ENCODE results near the gene CRPPA. TPM values are rescaled to one million over a fixed set of nuclear protein-coding genes. Genes with fewer than 3 reads are reported as not detected.

CRPPA gene
- total and polyA plus RNA-seq, 2 of the 4 experiments (the other 2 are of a cell fraction) = 0.67 to 1.3 TPM

DNA sequence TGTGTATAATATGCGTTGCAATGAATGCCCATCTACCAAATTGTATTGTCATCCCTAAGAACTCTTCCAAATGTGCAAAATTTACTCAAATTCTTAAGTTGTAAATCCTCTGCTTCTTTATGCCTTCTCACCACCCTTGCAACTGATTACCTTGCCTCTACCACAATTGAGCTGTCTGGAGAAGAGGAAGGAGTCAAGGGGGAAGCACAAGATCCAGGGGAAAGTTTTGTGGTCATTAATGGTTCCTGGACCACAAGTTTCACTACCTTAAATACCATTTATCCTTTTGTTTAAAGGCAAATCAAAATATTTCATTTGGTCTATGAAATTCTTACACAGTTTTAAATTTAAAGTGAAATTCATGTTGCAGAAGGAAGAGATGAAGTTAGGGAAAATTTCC is 16.7 kb downstream of the CRPPA start:
- no peaks in the 10 kb centered on the region for H3K4me1 ChIP-seq (ENCODE audit: control insufficient read depth, insufficient read depth, low read length)
- no peak overlapping the region for H2BK20ac ChIP-seq (ENCODE audit: low read depth, low read length)
- no peak overlapping the region for H4K5ac ChIP-seq (ENCODE audit: low read depth, low read length)
- intact Hi-C loops (cut with micrococcal nuclease) (no loop called here), dilution Hi-C loops (cut with HindIII; ENCODE audit: low sequenced_read_pairs, unreplicated experiment) (no loop called here), in situ Hi-C loops (cut with MboI; ENCODE audit: low sequenced_read_pairs) (no loop called here)
- H2AFZ ChIP-seq (replicated peaks; ENCODE audit: low read length, poor library complexity) = no peak overlapping the region
- ChIA-PET POLR2A (ENCODE audit: unreplicated experiment) (no interaction called here), CTCF (no interaction called here)
- no peaks in the 10 kb centered on the region for H3K36me3 ChIP-seq (ENCODE audit: control insufficient read depth, insufficient read depth, low read length)
- no peak overlapping the region for H3K9ac ChIP-seq (ENCODE audit: low read depth, low read length)
- H4K91ac ChIP-seq (ENCODE audit: insufficient read depth, low read depth, low read length) = no peak overlapping the region
- no peak overlapping the region for H3K4me2 ChIP-seq (ENCODE audit: low read depth, low read length)
- H2AK5ac ChIP-seq (ENCODE audit: low read depth, low read length) = no peak overlapping the region
- no peak overlapping the region for H3K4me3 ChIP-seq (ENCODE audit: insufficient read depth, low read depth, low read length)
- H3K23ac ChIP-seq (ENCODE audit: low read depth, low read length) = no peak overlapping the region
- H3K9me1 ChIP-seq (ENCODE audit: insufficient read depth, low read length) = 0 out of 2 replicates have a peak, but pooled peaks cover 3% of the 10 kb centered on the region
- no peak overlapping the region for H4K8ac ChIP-seq (ENCODE audit: low read depth in 2 of 2, low read length in 2 of 2)
- no TSS peak for BruUV-seq (replicated peaks)
- no peaks in the 10 kb centered on the region for H3K79me1 ChIP-seq (ENCODE audit: low read depth in 1 of 2, low read length in 2 of 2)
- DNase-seq = no peak
- peaks cover 3% of the 10 kb centered on the region for H3K9me3 ChIP-seq (ENCODE audit: control insufficient read depth, insufficient read depth, low read length)
- 0 out of 2 replicates have a peak, but pooled peaks cover 4% of the 10 kb centered on the region for H4K20me1 ChIP-seq (ENCODE audit: insufficient read depth, low read length)
- no peaks in the 10 kb centered on the region for H3K27me3 ChIP-seq (ENCODE audit: control insufficient read depth, insufficient read depth, low read length)
- no peak overlapping the region for H2BK120ac ChIP-seq (ENCODE audit: low read depth, low read length)
- no peak overlapping the region for H2BK15ac ChIP-seq (ENCODE audit: low read depth, low read length)
- TF ChIP-seq MAFK (IDR thresholded peaks at IDR 0.05; ENCODE audit: low read depth, low read length) (no peak), NFE2L2 (IDR thresholded peaks at IDR 0.05; ENCODE audit: low read depth, low read length) (no peak), RCOR1 (IDR thresholded peaks at IDR 0.05; ENCODE audit: insufficient replicate concordance, low read length) (no peak), FOS (IDR thresholded peaks at IDR 0.05; ENCODE audit: low read depth, low read length) (no peak), MXI1 (IDR thresholded peaks at IDR 0.05; ENCODE audit: borderline replicate concordance, low read depth, low read length) (no peak), BHLHE40 (IDR thresholded peaks at IDR 0.05; ENCODE audit: low read depth, low read length) (no peak), MAZ (IDR thresholded peaks at IDR 0.05; ENCODE audit: borderline replicate concordance, low read depth, low read length) (no peak), RAD21 (IDR thresholded peaks at IDR 0.05; ENCODE audit: low read length) (no peak), POLR2A (IDR thresholded peaks at IDR 0.05; ENCODE audit: low read depth, low read length) (no peak), CEBPB (IDR thresholded peaks at IDR 0.05; ENCODE audit: low read depth, low read length) (no peak), CHD1 (IDR thresholded peaks at IDR 0.05; ENCODE audit: low read depth, low read length) (no peak), RFX5 (IDR thresholded peaks at IDR 0.05; ENCODE audit: low read depth, low read length) (no peak), SMC3 (IDR thresholded peaks at IDR 0.05; ENCODE audit: low read depth, low read length) (no peak)
- TF ChIP-seq, protein P1, sequence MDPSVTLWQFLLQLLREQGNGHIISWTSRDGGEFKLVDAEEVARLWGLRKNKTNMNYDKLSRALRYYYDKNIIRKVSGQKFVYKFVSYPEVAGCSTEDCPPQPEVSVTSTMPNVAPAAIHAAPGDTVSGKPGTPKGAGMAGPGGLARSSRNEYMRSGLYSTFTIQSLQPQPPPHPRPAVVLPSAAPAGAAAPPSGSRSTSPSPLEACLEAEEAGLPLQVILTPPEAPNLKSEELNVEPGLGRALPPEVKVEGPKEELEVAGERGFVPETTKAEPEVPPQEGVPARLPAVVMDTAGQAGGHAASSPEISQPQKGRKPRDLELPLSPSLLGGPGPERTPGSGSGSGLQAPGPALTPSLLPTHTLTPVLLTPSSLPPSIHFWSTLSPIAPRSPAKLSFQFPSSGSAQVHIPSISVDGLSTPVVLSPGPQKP (IDR thresholded peaks at IDR 0.05; ENCODE audit: borderline replicate concordance, low read depth, low read length) = no peak
- TF ChIP-seq, protein P2, sequence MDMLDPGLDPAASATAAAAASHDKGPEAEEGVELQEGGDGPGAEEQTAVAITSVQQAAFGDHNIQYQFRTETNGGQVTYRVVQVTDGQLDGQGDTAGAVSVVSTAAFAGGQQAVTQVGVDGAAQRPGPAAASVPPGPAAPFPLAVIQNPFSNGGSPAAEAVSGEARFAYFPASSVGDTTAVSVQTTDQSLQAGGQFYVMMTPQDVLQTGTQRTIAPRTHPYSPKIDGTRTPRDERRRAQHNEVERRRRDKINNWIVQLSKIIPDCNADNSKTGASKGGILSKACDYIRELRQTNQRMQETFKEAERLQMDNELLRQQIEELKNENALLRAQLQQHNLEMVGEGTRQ (IDR thresholded peaks at IDR 0.05; ENCODE audit: low read depth, low read length) = no peak
- TF ChIP-seq, protein P3, sequence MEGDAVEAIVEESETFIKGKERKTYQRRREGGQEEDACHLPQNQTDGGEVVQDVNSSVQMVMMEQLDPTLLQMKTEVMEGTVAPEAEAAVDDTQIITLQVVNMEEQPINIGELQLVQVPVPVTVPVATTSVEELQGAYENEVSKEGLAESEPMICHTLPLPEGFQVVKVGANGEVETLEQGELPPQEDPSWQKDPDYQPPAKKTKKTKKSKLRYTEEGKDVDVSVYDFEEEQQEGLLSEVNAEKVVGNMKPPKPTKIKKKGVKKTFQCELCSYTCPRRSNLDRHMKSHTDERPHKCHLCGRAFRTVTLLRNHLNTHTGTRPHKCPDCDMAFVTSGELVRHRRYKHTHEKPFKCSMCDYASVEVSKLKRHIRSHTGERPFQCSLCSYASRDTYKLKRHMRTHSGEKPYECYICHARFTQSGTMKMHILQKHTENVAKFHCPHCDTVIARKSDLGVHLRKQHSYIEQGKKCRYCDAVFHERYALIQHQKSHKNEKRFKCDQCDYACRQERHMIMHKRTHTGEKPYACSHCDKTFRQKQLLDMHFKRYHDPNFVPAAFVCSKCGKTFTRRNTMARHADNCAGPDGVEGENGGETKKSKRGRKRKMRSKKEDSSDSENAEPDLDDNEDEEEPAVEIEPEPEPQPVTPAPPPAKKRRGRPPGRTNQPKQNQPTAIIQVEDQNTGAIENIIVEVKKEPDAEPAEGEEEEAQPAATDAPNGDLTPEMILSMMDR (conservative IDR thresholded peaks at IDR 0.05; ENCODE audit: low read depth, low read length) = no peak
- ATAC-seq (ENCODE audit: low read depth) = no peak
- no peak overlapping the region for H3K56ac ChIP-seq (ENCODE audit: extremely low read depth, insufficient read depth, low read length)
- no peak overlapping the region for H2AK9ac ChIP-seq (replicated peaks; ENCODE audit: low read depth, low read length, poor library complexity)
- H2BK5ac ChIP-seq (ENCODE audit: low read depth, low read length, poor library complexity, severe bottlenecking) = no peak overlapping the region
- no peak overlapping the region for H3K18ac ChIP-seq (ENCODE audit: low read depth, low read length)
- no peak overlapping the region for H3K27ac ChIP-seq (ENCODE audit: insufficient read depth, low read length)
- no peak overlapping the region for H3K14ac ChIP-seq (replicated peaks; ENCODE audit: low read depth, low read length)
- whole genome bisulfite sequencing, 2 experiments (ENCODE audit: extremely low coverage in 2 of 2, insufficient read length in 1 of 2) = no CpG with 5 or more reads among the region's 1 CpG
- no peak overlapping the region for H3K4ac ChIP-seq (ENCODE audit: low read depth, low read length)

Measured in IMR-90 (cell line).